ENCODE results near the gene CLDN6. TPM values are rescaled to one million over a fixed set of nuclear protein-coding genes. Genes with fewer than 3 reads are reported as not detected.

The CLDN6 gene
- total RNA-seq, 1 donor from 2014 or later = 257 TPM

DNA sequence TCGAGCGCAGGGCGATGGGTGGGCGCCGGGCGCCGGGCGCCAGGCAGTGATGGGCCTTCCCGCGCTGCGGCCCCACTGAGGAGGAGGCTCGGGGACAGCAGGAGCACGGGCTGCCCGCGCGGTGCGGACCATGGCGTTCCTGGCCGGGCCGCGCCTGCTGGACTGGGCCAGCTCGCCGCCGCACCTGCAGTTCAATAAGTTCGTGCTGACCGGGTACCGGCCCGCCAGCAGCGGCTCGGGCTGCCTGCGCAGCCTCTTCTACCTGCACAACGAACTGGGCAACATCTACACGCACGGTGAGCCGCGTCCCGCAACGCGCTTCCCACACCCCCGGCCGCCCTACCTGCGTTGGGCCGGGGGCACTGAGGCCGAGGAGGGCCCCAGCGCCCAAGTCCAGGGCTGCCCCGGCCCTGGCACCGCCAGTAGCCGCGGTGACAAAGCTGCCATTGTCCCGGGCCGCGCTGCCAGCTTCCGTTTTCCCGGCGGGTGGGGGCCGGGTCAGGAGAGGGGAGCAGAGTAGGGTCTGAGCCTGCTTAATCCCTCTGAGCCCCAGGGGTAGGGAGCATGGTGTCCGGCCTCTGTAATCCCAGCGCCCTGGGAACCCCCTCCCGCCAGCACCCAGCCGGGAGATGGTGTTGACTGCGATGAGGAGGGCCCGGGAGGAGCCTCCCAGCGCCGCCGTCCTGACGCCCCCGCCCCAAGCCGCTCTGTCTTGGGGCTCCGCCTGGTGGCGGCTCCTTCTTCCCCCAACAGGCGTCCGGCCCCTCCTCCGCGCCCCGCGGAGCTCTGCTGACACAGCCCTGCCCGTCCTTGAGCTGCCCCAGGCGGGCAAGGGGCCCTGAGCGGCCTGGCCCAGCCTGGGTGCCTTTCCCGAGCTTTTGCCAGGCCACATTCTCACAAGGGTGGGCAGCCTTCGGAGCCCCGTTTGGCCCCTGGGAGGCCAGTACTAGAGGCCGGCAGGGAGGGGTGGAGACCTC is 48.1 kb downstream of the CLDN6 start:
- peak overlapping the region; percentile 52 for H3K4me3 Mint-ChIP-seq
- peaks cover 17% of the 10 kb centered on the region for H3K4me1 Mint-ChIP-seq
- H3K9me3 Mint-ChIP-seq = no peaks in the 10 kb centered on the region
- H3K27ac Mint-ChIP-seq = no peak overlapping the region
- H3K27me3 Mint-ChIP-seq (ENCODE audit: low read depth) = no peaks in the 10 kb centered on the region
- peak in 1 of 2 experiments; percentile 61 for DNase-seq (ENCODE audit: low spot score in 2 of 2, unreplicated experiment in 2 of 2)
- H3K36me3 Mint-ChIP-seq = peaks cover 1% of the 10 kb centered on the region
- TF ChIP-seq, protein P1, sequence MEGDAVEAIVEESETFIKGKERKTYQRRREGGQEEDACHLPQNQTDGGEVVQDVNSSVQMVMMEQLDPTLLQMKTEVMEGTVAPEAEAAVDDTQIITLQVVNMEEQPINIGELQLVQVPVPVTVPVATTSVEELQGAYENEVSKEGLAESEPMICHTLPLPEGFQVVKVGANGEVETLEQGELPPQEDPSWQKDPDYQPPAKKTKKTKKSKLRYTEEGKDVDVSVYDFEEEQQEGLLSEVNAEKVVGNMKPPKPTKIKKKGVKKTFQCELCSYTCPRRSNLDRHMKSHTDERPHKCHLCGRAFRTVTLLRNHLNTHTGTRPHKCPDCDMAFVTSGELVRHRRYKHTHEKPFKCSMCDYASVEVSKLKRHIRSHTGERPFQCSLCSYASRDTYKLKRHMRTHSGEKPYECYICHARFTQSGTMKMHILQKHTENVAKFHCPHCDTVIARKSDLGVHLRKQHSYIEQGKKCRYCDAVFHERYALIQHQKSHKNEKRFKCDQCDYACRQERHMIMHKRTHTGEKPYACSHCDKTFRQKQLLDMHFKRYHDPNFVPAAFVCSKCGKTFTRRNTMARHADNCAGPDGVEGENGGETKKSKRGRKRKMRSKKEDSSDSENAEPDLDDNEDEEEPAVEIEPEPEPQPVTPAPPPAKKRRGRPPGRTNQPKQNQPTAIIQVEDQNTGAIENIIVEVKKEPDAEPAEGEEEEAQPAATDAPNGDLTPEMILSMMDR (IDR thresholded peaks at IDR 0.05; ENCODE audit: unreplicated experiment) = peak; percentile 16

DNA sequence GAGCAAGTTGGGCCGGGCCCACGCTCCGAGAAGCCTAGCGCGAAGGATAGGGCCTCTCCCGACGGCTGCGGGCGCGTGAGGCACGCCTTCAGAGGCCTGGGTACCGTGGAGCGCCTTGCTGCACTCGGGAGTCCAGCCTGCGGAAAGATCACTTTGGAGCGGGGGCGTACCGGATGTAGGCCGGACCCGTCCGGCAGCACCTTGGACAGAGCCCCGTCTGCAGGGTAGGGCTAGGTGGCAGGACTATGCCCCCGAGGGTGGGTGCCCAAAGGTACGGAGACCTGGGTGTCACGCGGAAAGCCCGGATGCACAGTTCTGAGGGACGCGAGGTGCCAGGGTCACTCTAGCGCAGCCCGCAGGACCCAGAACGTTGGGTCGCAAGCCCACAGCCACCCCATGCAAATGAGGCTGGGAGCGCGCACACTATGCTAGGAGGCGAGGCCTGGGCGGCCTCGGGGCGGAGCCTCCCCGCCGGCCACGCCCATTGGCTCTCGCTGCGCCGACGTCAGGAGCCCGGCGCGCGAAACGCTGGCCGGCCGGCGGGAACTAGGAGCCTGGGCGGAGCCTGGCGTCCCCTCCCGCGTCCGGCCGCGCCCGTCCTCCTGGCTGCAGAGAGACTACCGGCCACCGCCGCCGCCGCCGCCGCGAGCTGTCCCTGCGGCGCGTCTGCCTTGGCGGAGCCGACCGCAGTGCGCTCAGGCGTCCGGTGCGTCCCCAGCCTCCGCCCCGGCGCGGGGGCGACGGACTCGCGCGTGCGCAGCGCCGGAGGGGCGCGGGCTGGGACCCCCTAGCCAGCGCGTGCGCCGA is 49.0 kb downstream of the CLDN6 start, which contains the start of gene PAQR4:
Gene PAQR4, plus strand, starts transcription at position 611 of the 807 bp plus-strand sequence. CDS start 327 bp downstream, outside the sequence.
- Mint-ChIP-seq H3K27ac (peak within 1 kb of the TSS; percentile 71), H3K36me3 (peaks cover 1% of the 10 kb centered on the region), H3K4me1 (peaks cover 19% of the 10 kb centered on the region), H3K9me3 (no peaks in the 10 kb centered on the region), H3K4me3 (peak within 1 kb of the TSS; percentile 67), H3K27me3 (ENCODE audit: low read depth) (peaks cover 3% of the 10 kb centered on the region)
- peak; percentile 75 to 90 for DNase-seq (ENCODE audit: low spot score in 2 of 2, unreplicated experiment in 2 of 2)
- TF ChIP-seq, protein P1 (IDR thresholded peaks at IDR 0.05; ENCODE audit: unreplicated experiment) = no peak

DNA sequence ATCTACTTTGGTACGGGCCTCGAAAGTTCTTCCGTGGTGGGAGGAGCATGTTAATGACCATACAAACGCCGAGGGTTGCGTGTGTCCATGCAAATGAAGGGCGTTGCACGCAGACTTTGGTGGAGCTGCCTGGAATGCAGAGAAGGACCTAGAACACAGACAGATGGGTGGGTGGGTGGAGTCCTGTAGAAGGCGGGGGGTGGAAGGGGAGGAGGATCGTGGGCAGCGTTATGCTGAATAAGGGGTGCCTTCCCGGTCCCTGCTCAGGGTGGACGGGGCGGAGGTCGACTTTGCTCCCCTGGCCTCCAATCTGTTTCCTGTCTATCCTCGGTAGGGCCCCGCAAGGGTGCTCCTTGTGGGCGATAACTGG is 49.6 kb downstream of the CLDN6 start:
- peak overlapping the region; percentile 67 for H3K4me3 Mint-ChIP-seq
- no peaks in the 10 kb centered on the region for H3K9me3 Mint-ChIP-seq
- TF ChIP-seq, protein P1 (IDR thresholded peaks at IDR 0.05; ENCODE audit: unreplicated experiment) = no peak
- no peak overlapping the region for H3K27ac Mint-ChIP-seq
- DNase-seq (ENCODE audit: low spot score in 2 of 2, unreplicated experiment in 2 of 2) = no peak
- peaks cover 7% of the 10 kb centered on the region for H3K27me3 Mint-ChIP-seq (ENCODE audit: low read depth)
- H3K4me1 Mint-ChIP-seq = peaks cover 21% of the 10 kb centered on the region
- H3K36me3 Mint-ChIP-seq = peaks cover 1% of the 10 kb centered on the region

DNA sequence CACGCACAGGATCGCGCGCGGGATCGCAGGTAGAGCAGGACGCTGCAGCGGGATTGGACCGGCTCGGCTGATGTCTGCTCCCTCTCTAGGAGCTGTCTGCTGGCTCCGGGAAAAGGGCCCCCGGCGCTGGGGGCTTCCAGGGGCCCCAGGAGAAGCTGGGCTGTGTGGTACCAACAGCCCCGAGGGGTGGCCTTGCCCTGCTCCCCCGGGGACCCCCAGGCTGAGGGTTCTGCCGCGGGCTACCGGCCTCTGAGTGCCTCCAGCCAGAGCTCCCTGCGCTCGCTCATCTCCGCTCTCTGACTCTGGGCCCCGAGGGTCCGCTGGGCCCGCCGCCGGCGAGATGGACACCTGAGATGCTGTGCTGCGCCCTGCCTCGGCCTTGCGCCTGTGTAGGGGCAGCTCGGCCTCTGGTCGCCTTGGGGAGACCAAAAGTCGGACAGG is 50.2 kb downstream of the CLDN6 start:
- no peaks in the 10 kb centered on the region for H3K9me3 Mint-ChIP-seq
- peaks cover 22% of the 10 kb centered on the region for H3K4me1 Mint-ChIP-seq
- no peak for DNase-seq (ENCODE audit: low spot score in 2 of 2, unreplicated experiment in 2 of 2)
- no peak overlapping the region for H3K27ac Mint-ChIP-seq
- no peak overlapping the region for H3K4me3 Mint-ChIP-seq
- H3K36me3 Mint-ChIP-seq = peaks cover 1% of the 10 kb centered on the region
- TF ChIP-seq, protein P1 (IDR thresholded peaks at IDR 0.05; ENCODE audit: unreplicated experiment) = no peak
- H3K27me3 Mint-ChIP-seq (ENCODE audit: low read depth) = peaks cover 9% of the 10 kb centered on the region

DNA sequence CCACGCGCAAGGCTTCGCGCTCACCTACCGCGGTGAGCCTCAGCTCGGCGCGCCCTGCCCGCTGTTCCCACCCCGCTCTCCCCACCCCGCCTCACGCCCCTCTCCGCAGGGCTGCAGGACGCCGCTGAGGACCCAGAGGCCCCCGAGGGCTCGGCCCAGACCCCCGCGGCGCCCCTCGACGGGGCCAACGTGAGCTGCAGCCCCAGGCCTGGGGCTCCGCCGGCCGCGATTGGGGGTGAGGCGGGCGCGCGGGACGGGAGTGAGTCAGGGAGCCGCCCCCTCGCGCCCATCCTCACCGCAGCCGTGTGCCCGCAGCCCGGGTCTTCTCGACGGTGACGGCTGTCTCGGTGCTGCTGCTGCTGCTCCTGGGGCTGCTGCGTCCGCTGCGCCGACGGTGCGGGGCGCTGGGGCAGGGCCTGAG is 50.8 kb downstream of the CLDN6 start:
- TF ChIP-seq, protein P1 (IDR thresholded peaks at IDR 0.05; ENCODE audit: unreplicated experiment) = no peak

More for the DNA sequence above, 50.8 kb downstream of the CLDN6 start:
- H3K4me1 Mint-ChIP-seq = peaks cover 17% of the 10 kb centered on the region
- H3K36me3 Mint-ChIP-seq = peaks cover under 1% of the 10 kb centered on the region
- H3K9me3 Mint-ChIP-seq = no peaks in the 10 kb centered on the region
- H3K27ac Mint-ChIP-seq = no peak overlapping the region
- H3K27me3 Mint-ChIP-seq (ENCODE audit: low read depth) = peaks cover 13% of the 10 kb centered on the region
- DNase-seq (ENCODE audit: low spot score in 2 of 2, unreplicated experiment in 2 of 2) = no peak
- H3K4me3 Mint-ChIP-seq = no peak overlapping the region
